GM12892 (cell line): Measurements from ENCODE around the gene ZBED5. TPM values are rescaled to one million over a fixed set of nuclear protein-coding genes. Genes with fewer than 3 reads are reported as not detected.

Experiments used
- DNase-seq: peaks from one replicate; pipeline ENCODE4 v3.0.0; 2011; ENCODE audit not compliant: insufficient read length
- FAIRE-seq: peaks from 2 replicates; lab custom pipeline; 2011; peaks lifted over from hg19 to GRCh38; lab: Jason Lieb, UNC
- POLR2A ChIP-seq: IDR thresholded peaks from 2 replicates; pipeline ENCODE4 v1.6.1; 2011; ENCODE audit warnings: low read depth, low read length, control low read depth
- POLR2AphosphoS5 ChIP-seq: IDR thresholded peaks from 2 replicates; pipeline ENCODE4 v1.6.1; 2011; ENCODE audit warnings: low read depth, low read length, control low read depth
- TAF1 ChIP-seq: IDR thresholded peaks from 2 replicates; pipeline ENCODE4 v1.6.1; 2011; ENCODE audit warnings: low read depth, mild to moderate bottlenecking, control low read depth, low read length, borderline replicate concordance
- polyA plus RNA-seq: library from polyadenylated mRNA; unstranded; fragments of >200 nt; gene quantifications from one replicate; pipeline ENCODE4 v1.2.1, GENCODE V29; 2012; ENCODE audit warnings: missing spikeins, inconsistent platforms; ENCODE audit not compliant: missing spikeins

ZBED5 gene
- polyA plus RNA-seq: 27.3 TPM

DNA sequence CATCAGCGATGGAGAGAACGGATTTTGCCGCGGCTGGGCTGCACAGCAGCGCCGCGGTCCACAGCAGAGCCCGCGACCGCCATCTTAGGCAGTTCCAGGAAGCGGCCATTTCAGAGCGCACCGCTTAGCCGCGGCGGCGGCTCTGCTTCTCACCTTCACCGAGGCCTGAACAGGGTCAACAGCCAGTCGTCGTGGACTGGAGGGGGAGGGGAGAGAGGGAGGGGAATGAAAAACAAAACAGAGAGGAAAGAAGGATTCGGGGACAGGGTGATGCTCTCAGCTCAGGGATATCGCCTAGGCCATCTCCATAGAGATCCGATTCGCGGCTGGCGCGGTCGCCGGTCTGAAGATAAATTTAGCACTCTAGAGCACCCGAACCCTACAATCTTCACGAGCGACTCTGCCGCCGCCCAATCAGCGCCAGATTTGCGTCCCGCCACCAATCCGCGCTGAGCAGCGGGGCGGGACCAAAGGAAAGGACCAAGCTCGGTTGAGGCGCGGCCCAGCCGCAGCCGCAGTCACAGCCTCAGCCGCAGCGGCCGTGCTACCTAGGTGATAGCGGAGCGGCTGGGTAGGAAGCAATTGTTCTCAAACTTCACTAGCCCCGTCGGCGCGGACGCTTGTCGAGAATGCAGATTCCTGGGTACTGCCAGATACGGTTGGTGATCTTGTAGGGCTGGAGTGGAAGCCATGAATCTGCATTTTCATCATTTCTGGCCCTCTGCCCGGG, at the start of gene ZBED5:
ZBED5 (minus strand) TSS at position 345 of the 730 bp plus-strand sequence. CDS start 3,108 bp downstream, outside the sequence.
- TF ChIP-seq TAF1 (peak; percentile 71; the same call in 1 of the 2 replicates), POLR2AphosphoS5 (peak; percentile 60), POLR2A (peak; percentile 83; the same call in 1 of the 2 replicates)
- FAIRE-seq (peak; percentile 99), DNase-seq (peak; percentile 69)

DNA sequence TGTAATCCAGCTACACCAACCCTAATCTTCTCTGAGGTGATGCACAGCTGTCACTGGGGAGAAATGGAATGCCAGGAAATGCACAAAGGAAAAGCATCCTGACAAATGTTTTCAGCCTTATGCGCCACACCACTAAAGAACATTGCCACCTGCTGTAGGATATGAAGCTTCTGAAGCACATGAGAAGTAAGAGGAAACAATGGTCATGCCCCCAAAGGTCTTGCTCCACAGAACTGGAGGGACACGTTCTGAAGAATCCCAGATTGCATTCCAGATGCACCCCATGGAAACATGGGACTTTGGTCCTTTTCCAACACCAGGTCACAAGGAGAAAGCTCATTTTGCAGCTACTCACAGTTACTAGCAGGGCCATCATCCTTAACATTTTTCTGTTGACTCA, 48.7 kb upstream of the ZBED5 start:
- no peak for DNase-seq
- FAIRE-seq: no peak
- TF ChIP-seq POLR2A (no peak), TAF1 (no peak), POLR2AphosphoS5 (no peak)

DNA sequence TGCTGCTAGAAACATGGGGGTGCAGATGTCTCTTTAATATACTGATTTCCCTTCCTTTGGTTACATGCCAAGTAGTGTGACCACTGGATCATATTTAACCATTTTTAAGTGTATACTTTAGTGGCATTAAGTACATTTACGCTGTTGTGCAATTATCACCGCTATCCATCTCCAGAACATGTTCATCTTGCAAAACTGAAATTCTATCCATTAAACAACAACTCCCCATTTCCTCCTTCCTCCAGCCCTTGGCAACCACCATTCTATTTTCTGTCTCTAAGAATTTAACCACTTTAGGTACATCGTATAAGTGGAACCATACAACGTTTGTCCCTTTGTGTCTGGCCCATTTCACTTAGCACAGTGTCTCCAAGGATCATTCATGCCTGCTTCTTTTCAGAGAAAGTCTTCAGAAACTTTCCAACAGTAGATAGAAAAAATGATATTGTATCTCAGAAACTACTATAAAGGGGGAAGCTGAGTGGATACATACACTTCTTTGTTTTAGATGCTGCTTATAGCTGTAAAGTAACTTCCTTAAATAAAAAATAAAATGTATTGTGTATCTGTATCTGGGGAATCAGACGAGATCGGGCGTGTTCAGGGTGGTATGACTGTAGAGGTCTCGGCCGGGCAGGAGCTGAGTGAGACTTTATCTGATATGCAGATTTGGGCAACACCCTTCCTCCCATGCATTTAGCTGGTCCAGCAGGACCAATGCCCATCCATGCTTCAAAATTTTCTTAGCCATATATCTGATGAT, 44.6 kb upstream of the ZBED5 start:
- FAIRE-seq: no peak
- DNase-seq: no peak
- no peak for TF ChIP-seq TAF1
- TF ChIP-seq POLR2A: no peak
- no peak for TF ChIP-seq POLR2AphosphoS5

DNA sequence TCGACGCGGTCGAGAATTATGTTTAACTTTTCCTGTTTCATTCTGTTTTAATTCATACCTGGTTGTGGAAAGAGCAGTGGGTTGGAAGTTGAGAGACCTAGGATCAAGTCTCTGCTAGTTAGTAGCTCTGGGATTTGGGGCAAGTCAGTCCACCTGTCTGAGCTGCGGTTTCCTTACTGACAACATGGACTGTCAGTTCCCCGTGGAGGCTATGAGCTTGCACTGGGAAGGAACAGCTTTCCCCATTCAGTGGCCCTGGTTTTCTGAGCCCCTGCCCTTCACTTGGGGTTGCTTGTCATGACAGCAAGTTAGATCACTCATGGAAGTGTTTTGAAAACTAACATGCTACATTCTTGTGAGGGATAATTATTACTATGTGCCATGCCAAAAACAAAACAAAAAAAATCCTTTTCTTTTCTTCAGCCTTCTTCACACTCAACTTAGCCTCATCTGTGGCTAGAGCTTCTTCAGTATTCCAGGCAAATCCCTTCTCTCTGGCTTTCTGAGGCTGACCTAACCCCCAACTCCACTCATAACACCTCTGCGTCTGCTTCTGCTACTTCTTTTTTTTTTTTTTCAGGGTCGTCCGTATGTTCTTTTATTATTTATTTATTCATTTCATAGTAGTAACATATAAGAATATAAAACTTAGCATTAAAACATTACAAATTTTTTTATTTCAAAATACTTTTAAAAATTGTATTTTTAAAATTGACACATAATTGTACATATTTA, 43.0 kb upstream of the ZBED5 start:
- DNase-seq (no peak), FAIRE-seq (no peak)

DNA sequence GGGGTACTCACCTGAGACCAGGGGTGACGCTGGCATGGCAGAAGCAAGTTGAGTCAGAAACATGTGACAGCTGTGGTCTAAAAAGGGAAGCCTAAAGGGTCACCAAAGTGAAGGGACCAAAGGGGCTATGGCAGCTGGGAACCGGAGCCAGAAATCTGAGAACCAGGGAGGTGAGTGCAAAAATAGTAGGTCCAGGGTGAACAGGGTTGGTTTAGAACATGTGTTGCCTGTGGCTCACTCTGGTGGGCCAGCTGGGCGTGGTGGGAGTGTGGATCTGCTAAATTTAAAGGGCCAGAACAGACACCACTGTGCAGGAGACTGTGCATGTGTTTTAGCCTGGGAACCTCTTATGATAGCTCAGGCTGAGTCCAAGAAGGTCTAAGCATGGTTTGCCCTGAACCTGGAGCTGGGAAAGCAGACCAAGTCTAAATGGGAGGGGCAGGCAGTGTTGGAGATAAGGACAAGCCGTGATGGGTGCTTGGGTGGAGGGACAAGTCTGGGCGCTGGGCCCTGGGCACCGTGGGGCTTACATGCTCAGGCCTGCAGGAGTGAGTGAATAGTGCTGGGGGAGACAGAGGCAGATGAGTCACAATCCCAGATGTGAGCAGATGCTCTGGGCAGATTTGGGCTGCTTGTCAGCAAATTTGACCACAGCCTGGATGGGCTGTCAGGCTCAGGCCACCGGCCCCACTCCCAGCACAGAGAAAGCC, 41.4 kb upstream of the ZBED5 start:
- DNase-seq (no peak), FAIRE-seq (peak; percentile 36)
- TF ChIP-seq TAF1: no peak
- no peak for TF ChIP-seq POLR2AphosphoS5
- TF ChIP-seq POLR2A: no peak

More for the DNA sequence above, 43.0 kb upstream of the ZBED5 start:
- TF ChIP-seq TAF1 (no peak), POLR2A (no peak), POLR2AphosphoS5 (no peak)

DNA sequence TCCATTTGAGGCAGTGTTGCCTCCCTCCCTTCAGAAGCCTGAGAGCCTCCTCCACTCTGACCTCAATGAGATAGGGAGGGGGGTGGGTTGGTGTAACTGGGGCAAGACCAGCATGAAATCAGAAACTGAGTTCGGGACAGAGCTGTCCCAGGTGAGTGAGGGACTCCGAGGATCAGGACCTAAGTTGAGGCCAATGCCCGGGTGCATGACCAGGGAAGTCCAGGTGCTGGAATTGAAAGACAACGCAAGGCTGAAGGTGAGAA, 40.8 kb upstream of the ZBED5 start:
- TF ChIP-seq POLR2AphosphoS5: no peak
- TF ChIP-seq POLR2A: no peak
- TF ChIP-seq TAF1: no peak

DNA sequence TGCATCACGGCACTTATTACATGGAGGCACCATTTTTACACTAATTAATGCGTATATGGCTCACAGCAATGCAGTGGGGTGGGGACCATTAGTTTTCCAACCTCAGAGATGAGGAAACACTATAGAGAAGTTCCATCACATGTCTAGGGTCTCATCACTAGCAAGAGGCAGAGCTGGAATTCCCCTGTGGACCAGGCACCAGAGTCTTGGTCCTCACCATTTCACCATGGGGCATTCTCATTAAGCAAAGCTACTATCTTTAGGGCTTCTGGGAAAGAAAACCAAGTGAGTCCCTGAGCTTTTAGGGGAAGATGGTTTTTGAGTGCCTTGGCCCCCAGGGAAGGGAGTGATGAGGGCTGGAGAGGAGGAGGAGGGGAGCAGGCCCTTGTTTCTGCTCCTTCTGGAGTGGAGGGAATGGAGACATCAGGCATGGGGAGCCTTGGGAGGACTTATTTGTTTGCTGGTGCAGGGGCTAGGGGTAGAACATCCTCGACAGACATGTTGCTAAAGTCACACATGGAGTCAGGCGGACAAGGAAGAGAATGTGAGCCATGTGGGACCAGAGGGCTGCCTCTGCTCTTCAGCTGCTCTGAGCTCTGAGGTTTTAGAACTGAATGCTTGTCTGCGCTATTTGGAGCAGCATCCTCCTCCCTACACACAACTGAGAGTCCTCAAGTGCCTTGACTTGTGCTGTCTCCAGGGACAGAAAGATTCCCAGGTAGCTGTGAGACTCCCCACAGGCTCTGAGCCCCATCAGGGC, 40.3 kb upstream of the ZBED5 start:
- FAIRE-seq (no peak), DNase-seq (no peak)
- no peak for TF ChIP-seq POLR2AphosphoS5
- no peak for TF ChIP-seq TAF1
- TF ChIP-seq POLR2A: no peak

More for the DNA sequence above, 40.8 kb upstream of the ZBED5 start:
- FAIRE-seq: no peak
- DNase-seq: no peak

DNA sequence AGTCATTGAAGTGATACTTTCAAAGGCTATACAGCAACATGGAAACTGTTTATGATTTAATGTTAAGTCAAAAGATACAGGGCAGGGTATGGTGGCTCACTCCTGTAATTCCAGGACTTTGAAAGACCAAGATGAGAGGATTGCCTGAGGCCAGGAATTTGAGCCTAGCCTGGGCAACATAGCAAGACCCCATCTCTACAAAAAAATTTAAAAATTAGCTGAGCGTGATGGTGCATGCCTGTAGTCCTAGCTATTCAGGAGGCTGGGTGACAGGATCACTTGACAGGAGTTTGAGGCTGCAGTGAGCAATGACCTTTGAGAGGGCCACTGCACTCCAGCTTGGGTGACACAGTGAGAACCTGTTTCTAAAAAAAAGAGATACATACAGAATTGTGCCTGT, 39.3 kb upstream of the ZBED5 start:
- DNase-seq (no peak), FAIRE-seq (no peak)
- TF ChIP-seq TAF1: no peak
- TF ChIP-seq POLR2A: no peak
- no peak for TF ChIP-seq POLR2AphosphoS5

DNA sequence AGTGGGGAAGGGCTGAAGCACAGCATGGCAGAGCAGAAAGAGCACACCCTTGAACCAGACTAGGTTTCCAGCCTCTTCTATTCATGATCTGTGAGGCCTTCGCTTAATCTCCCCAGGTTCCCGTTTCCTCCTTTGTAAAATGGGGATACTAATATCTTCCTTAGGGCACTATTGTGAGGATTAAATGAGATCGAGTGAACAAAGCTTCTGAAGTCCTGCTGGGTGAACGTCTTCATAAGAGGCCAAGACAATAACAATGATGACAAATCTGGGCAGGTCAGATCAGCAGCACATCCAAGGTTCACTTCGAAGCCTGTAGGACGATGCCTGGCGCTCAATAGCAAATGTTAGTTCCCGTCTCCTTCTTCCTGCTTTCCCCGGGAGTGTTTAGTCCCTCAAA, 38.6 kb upstream of the ZBED5 start:
- no peak for TF ChIP-seq POLR2AphosphoS5
- no peak for TF ChIP-seq TAF1
- TF ChIP-seq POLR2A: no peak
- no peak for DNase-seq
- FAIRE-seq: no peak

DNA sequence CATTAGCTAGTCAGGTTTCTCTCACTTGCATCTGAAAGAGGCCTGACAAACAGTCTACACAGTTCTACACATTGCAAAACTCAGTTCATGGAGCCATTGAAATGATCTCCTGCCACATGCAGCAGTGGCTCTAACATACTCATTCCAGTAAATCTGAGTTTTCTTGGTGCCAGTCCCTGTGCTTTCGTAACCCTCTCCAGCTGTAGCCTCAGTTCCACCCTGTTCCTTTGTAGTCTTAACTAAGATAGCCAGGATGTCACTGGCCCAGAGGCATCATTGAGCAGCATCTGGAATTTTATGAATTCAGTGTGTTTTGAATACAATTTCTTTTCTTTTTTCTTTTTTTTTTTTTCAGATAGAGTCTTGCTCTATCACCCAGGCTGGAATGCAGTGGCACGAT, 37.4 kb upstream of the ZBED5 start:
- DNase-seq: no peak
- TF ChIP-seq POLR2AphosphoS5: no peak
- no peak for TF ChIP-seq POLR2A
- no peak for TF ChIP-seq TAF1
- FAIRE-seq: no peak

DNA sequence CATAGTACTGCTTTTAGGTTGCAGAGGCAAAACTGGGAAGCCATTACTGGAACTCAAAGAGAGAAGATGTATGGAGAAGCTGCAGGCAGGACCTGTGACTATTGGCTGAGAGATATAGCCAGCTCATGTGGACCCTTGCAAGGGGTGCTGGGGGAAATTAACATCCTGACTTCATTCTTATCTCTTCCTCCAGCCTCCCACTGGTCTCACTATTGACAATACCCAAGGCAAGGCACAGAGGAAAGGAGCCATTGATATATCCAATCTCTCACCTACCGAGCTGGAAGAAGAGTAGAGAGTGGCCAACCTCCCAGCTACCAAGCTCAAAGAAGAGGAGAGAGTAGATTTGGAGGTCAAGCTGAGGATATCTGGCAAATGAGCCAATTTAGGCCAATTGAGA, 36.8 kb upstream of the ZBED5 start:
- DNase-seq: no peak
- no peak for FAIRE-seq
- TF ChIP-seq POLR2AphosphoS5 (no peak), TAF1 (no peak), POLR2A (no peak)
